VCaP (cell line): Measurements from ENCODE around the gene FSTL3.
"Not testable (repeated sequence)": the region's sequence is repeated elsewhere in the genome, so short reads cannot be mapped to it uniquely, and the experiment has no call there.

Experiments used
- H3K27ac ChIP-seq: fragments of 450-650 bp; 2 replicates; pipeline ENCODE4 v1.5.1; 2017
- TF ChIP-seq, protein P1 (sequence below): fragments of 450-650 bp; conservative IDR thresholded peaks from 2 replicates; pipeline ENCODE4 v1.5.1; 2017; ENCODE audit warnings: mild to moderate bottlenecking, moderate library complexity

Gene FSTL3

DNA sequence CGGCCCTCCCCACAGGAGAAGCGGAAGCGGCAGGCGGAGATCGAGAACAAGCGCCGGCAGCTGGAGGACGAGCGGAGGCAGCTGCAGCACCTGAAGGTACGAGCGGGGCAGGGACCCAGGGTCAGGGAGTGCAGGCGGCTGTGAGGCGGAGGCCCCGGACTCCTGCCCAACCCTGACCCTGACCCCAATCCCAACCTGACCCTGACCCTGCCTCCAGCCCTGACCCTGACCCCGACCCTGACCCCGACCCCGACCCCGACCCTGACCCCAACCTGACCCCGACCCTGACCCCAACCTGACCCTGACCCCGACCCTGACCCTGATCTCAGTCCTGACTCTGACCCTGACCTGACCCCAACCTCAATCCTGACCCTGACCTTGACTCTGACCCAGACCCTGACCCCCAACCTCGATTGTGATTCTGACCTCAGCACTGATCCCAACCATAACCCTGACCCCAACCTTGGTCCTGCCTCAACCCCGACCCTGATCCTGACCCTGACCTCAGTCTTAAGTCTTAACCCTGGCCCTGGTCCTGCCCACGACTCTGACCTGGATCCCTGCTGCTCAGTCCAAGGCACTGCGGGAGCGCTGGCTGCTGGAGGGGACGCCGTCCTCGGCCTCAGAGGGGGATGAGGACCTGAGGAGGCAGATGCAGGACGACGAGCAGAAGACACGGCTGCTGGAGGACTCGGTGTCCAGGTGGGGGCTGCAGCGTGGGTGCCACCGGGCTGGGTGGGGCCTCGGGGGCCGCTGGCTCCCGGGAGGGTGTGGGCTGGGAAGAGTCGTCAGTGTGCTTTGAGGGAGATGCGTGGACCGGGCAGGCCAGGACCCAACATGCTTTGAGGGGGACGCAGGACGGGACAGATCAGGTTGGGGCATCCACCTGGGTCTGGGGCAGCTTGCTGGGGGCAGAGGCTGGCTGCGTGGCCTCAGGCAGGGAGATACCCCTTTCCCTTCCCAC is 51.1 kb downstream of the FSTL3 start:
- TF ChIP-seq, protein P1, sequence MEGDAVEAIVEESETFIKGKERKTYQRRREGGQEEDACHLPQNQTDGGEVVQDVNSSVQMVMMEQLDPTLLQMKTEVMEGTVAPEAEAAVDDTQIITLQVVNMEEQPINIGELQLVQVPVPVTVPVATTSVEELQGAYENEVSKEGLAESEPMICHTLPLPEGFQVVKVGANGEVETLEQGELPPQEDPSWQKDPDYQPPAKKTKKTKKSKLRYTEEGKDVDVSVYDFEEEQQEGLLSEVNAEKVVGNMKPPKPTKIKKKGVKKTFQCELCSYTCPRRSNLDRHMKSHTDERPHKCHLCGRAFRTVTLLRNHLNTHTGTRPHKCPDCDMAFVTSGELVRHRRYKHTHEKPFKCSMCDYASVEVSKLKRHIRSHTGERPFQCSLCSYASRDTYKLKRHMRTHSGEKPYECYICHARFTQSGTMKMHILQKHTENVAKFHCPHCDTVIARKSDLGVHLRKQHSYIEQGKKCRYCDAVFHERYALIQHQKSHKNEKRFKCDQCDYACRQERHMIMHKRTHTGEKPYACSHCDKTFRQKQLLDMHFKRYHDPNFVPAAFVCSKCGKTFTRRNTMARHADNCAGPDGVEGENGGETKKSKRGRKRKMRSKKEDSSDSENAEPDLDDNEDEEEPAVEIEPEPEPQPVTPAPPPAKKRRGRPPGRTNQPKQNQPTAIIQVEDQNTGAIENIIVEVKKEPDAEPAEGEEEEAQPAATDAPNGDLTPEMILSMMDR, result no peak
- no peak overlapping the region for H3K27ac ChIP-seq

DNA sequence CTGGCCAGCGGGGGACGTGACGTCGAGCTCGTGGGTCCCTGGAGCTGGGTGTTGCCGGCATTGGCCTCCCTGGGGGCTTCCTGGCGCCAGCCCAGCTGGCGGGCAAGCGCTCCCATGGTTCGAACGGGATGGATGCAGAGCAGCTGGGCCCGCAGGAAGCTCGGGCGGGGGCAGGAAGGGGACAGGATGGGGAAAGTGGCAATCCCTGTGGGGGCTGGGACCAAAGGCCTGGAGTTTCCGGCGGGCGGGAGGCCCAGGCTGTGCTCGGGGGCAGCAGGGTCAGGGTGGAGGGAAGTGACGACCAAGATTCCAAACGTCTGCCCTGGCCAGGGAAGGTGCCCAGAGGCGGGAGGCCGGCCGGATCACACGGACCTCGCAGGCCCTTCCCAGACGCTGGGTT is 51.8 kb downstream of the FSTL3 start:
- TF ChIP-seq, protein P1, result no peak
- no peak overlapping the region for H3K27ac ChIP-seq

DNA sequence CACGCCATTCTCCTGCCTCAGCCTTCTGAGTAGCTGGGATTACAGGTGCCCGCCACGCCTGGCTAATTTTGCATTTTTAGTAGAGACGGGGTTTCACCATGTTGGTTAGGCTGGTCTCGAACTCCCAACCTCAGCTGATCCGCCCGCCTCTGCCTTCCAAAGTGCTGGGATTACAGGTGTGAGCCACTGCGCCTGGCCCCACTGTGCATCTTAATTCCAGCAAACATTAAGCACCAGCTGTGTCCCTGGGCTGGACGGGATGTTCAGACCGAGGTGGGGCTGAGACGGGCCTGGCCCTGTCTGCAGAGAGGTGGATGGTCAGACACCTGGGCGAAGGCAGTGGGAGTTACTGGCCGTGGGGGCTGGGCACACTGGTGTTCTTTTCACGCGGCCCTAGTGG is 53.4 kb downstream of the FSTL3 start:
- H3K27ac ChIP-seq, result not testable (repeated sequence)

- H3K27ac ChIP-seq, result no peak overlapping the region
- TF ChIP-seq, protein P1, result no peak
Observed at GRCh38 chr19:729965-730668, 53.9 kb downstream of the FSTL3 start.

GRCh38 chr19:731000-731399 is 54.8 kb downstream of the FSTL3 start:
- TF ChIP-seq, protein P1, result no peak
- H3K27ac ChIP-seq, result no peak overlapping the region

DNA sequence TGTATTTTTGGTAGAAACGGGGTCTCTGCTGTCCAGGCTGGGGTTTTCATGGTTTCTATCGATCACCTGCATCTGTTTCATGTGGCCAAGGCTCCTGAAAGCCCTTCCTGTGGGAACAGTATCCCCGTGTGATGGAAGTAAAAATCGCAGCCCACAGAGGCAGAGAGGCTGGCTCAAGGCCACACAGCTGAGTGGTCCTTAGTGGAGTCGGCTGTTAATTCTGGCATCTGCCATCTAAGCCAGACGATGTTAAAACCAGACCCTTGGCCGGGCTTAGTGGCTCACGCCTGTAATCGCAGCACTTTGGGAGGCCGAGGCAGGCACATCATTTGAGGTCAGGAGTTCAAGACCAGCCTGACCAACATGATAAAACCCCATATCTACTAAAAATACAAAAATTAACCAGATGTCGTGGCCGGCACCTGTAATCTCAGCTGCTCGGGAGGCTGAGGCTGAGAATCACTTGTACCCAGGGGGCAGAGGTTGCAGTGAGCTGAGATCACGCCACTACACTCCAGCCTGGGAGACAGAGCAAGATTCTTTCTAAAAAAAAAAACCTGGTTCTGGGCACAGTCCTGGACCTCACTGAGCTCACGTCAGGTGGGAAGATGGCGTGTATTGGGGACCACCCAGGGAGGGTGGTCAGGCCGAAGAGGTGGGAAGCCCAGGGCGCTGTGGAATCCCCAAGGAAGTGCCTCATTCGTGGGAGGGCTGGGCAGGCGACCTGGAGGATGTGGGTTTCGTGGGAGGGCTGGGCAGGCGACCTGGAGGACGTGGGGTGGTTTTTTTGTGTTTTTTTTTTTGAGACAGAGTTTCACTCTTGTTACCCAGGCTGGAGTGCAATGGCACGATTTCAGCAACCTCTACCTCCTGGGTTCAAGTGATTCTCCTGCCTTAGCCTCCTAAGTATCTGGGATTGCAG is 56.2 kb downstream of the FSTL3 start:
- H3K27ac ChIP-seq, result no peak overlapping the region
- TF ChIP-seq, protein P1, result no peak
